SK-N-SH (cell line): ENCODE measurements around the gene EIPR1. TPM values are rescaled to one million over a fixed set of nuclear protein-coding genes. Genes with fewer than 3 reads are reported as not detected.

Source experiments
- CTCF ChIA-PET: fragments of 300-600, 350-600 bp; formaldehyde crosslinking; extraction: SDS; loops from one replicate; lab custom pipeline; 2021; lab: Yijun Ruan, JAX
- POLR2A ChIA-PET: fragments of 350-600 bp; sonication (Branson Sonifier 250); formaldehyde crosslinking; extraction: SDS; loops from one replicate; lab custom pipeline; 2020; ENCODE audit warnings: antibody characterized with exemption, inconsistent platforms; lab: Yijun Ruan, JAX
- DNase-seq: peaks from one replicate; pipeline ENCODE4 v3.0.0; 2012
- H2AFZ ChIP-seq: fragments of 200-600 bp; sonication (generic); 2 replicates; pipeline ENCODE4 v1.8.1; 2016; ENCODE audit warnings: antibody characterized with exemption, mild to moderate bottlenecking, low read depth
- H3F3A ChIP-seq: fragments of 200-600 bp; sonication (generic); replicated peaks from 2 replicates; pipeline ENCODE3; 2016; ENCODE audit warnings: antibody characterized with exemption, mild to moderate bottlenecking; ENCODE audit not compliant: insufficient read depth
- H3K27ac ChIP-seq, 2 experiments: fragments of 200-500 bp in 1 of 2; fragments of 200-600 bp in 1 of 2; sonication (Bioruptor generic) in 1 of 2; sonication (generic), shearing (Covaris generic) in 1 of 2; 2 replicates each; pipeline versions ENCODE4 v1.5.1 to v1.6.1; 2014 to 2016; ENCODE audit warnings: low read depth in 2 of 2, inconsistent platforms in 1 of 2, low read length in 1 of 2, mild to moderate bottlenecking in 1 of 2, mixed read lengths in 1 of 2
- H3K27me3 ChIP-seq: fragments of 200-600 bp; sonication (generic), shearing (Covaris generic); 2 replicates; pipeline ENCODE4 v1.6.1; 2016; ENCODE audit warnings: mixed run types; ENCODE audit not compliant: insufficient read depth
- H3K36me3 ChIP-seq, 2 experiments: fragments of 200-500 bp in 1 of 2; fragments of 200-600 bp in 1 of 2; sonication (Bioruptor generic) in 1 of 2; sonication (generic) in 1 of 2; replicated peaks in 1 of 2; 2 replicates each; pipeline versions ENCODE3 to v1.5.1; 2014 to 2016; ENCODE audit warnings: low read length in 1 of 2, mild to moderate bottlenecking in 1 of 2; ENCODE audit not compliant: insufficient read depth in 2 of 2, control insufficient read depth in 1 of 2
- H3K4me1 ChIP-seq, 2 experiments: fragments of 200-500 bp in 1 of 2; fragments of 200-600 bp in 1 of 2; sonication (Bioruptor generic) in 1 of 2; sonication (generic), shearing (Covaris generic) in 1 of 2; 2 replicates each; pipeline versions ENCODE4 v1.5.1 to v1.6.1; 2014 to 2016; ENCODE audit warnings: low read depth in 1 of 2, low read length in 1 of 2, mixed run types in 1 of 2; ENCODE audit not compliant: insufficient read depth in 2 of 2, control insufficient read depth in 1 of 2
- H3K4me2 ChIP-seq: fragments of 200-600 bp; sonication (generic), shearing (Covaris generic); 2 replicates; pipeline ENCODE4 v1.6.1; 2017; ENCODE audit warnings: mixed run types
- H3K4me3 ChIP-seq, 2 experiments: fragments of 200-500 bp in 1 of 2; fragments of 200-600 bp in 1 of 2; sonication (Bioruptor generic) in 1 of 2; sonication (generic), shearing (Covaris generic) in 1 of 2; 2 replicates each; pipeline versions ENCODE4 v1.5.1 to v1.8.1; 2014 to 2016; ENCODE audit warnings: low read depth in 2 of 2, inconsistent platforms in 1 of 2, low read length in 1 of 2, mild to moderate bottlenecking in 1 of 2, mixed read lengths in 1 of 2, moderate library complexity in 1 of 2
- H3K79me2 ChIP-seq: fragments of 200-600 bp; sonication (generic); 2 replicates; pipeline ENCODE4 v1.8.1; 2017; ENCODE audit warnings: mild to moderate bottlenecking; ENCODE audit not compliant: insufficient read depth
- H3K9ac ChIP-seq: fragments of 200-600 bp; sonication (generic); 2 replicates; pipeline ENCODE4 v1.6.1; 2017; ENCODE audit warnings: mixed run types
- H3K9me2 ChIP-seq: fragments of 200-600 bp; sonication (generic); 2 replicates; pipeline ENCODE4 v1.6.1; 2017; ENCODE audit warnings: mixed run types
- H3K9me3 ChIP-seq: fragments of 200-600 bp; sonication (generic); 2 replicates; pipeline ENCODE4 v1.6.1; 2017; ENCODE audit warnings: mixed run types, mild to moderate bottlenecking, moderate library complexity
- H4K20me1 ChIP-seq: fragments of 200-600 bp; sonication (generic); 2 replicates; pipeline ENCODE4 v1.6.1; 2017; ENCODE audit warnings: mild to moderate bottlenecking, mixed run types; ENCODE audit not compliant: insufficient read depth
- ELF1 ChIP-seq: IDR thresholded peaks from 2 replicates; pipeline ENCODE4 v1.4.0; 2012
- EP300 ChIP-seq, 2 experiments: IDR thresholded peaks; 2 replicates each; pipeline versions ENCODE4 v1.4.0 to v1.6.1; 2012; ENCODE audit warnings: borderline replicate concordance in 1 of 2, low read depth in 1 of 2, low read length in 1 of 2
- EZH2phosphoT487 ChIP-seq: fragments of 200-600 bp; sonication (generic); IDR thresholded peaks from 2 replicates; pipeline ENCODE4 v1.6.1; 2017; ENCODE audit warnings: low read depth, mixed run types, mild to moderate bottlenecking, antibody characterized with exemption, moderate library complexity, borderline replicate concordance
- FOXM1 ChIP-seq: IDR thresholded peaks from 2 replicates; pipeline ENCODE4 v1.4.0; 2012; ENCODE audit warnings: low read depth, mild to moderate bottlenecking
- JUND ChIP-seq: IDR thresholded peaks from 2 replicates; pipeline ENCODE4 v1.4.0; 2012
- MEF2A ChIP-seq: IDR thresholded peaks from 2 replicates; pipeline ENCODE4 v1.4.0; 2012; ENCODE audit warnings: low read depth, borderline replicate concordance
- NRF1 ChIP-seq: IDR thresholded peaks from 2 replicates; pipeline ENCODE4 v1.6.1; 2012; ENCODE audit warnings: low read depth, mild to moderate bottlenecking, low read length
- RAD21 ChIP-seq: IDR thresholded peaks from 2 replicates; pipeline ENCODE4 v1.6.1; 2012; ENCODE audit warnings: mild to moderate bottlenecking, low read length
- RCOR1 ChIP-seq: fragments of 150-350 bp; IDR thresholded peaks from 2 replicates; pipeline ENCODE4 v1.6.1; 2017; ENCODE audit warnings: antibody characterized with exemption, low read length
- RXRA ChIP-seq: IDR thresholded peaks from 2 replicates; pipeline ENCODE4 v1.4.0; 2012; ENCODE audit warnings: low read depth, mild to moderate bottlenecking, borderline replicate concordance
- TEAD4 ChIP-seq: IDR thresholded peaks from 2 replicates; pipeline ENCODE4 v1.4.0; 2012; ENCODE audit warnings: mild to moderate bottlenecking, borderline replicate concordance; ENCODE audit not compliant: insufficient read depth
- YY1 ChIP-seq: IDR thresholded peaks from 2 replicates; pipeline ENCODE4 v1.4.0; 2012; ENCODE audit warnings: low read depth, mild to moderate bottlenecking
- WGBS: methylation state at CpG from one replicate; pipeline ENCODE4 v1.1.6; 2017; ENCODE audit warnings: low lambda C conversion rate; 5-methylcytosine and 5-hydroxymethylcytosine counted together
- polyA plus RNA-seq, 3 experiments: library from polyadenylated mRNA; depleted of rRNA; stranded (reverse); fragments of >200 nt; gene quantifications; 2 replicates each; pipeline ENCODE4 v1.2.3, GENCODE V29; 2012
- TF ChIP-seq, protein P1 (sequence below): IDR thresholded peaks from 2 replicates; pipeline ENCODE4 v1.6.1; 2012; ENCODE audit warnings: mild to moderate bottlenecking, low read depth, low read length, moderate library complexity
- TF ChIP-seq, protein P2 (sequence below): IDR thresholded peaks from 2 replicates; pipeline ENCODE4 v1.4.0; 2012; ENCODE audit warnings: low read depth, borderline replicate concordance
- TF ChIP-seq, protein P3 (sequence below): fragments of 150-350 bp; IDR thresholded peaks from 2 replicates; pipeline ENCODE4 v1.6.1; 2017; ENCODE audit warnings: antibody characterized with exemption, low read length, low read depth, borderline replicate concordance
- TF ChIP-seq, protein P4 (sequence below): IDR thresholded peaks from 2 replicates; pipeline ENCODE4 v1.4.0; 2012; ENCODE audit warnings: low read depth, borderline replicate concordance

Gene EIPR1
- polyA plus RNA-seq, 1 of the 3 experiments (the other 2 are of a cell fraction) = 85.9 TPM

DNA sequence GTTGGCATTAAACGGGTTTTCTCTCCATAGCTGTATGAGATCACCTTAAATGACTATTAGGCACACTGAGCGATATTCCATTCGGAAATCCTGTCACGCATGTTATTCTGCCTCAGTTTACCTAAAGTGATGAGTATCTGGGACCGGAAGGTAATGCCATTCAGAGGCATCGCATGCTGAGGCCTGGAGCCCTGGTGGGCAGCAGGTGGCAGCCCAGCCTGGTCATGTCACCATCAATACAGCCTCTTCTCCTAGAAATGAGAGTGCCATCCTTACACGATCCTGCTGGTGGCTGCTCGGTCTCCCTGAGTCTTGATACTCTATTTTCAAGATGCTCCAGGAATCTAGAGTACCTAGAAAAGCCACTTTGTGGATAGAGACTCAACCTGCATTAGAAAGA, 119.8 kb downstream of the EIPR1 start:
- Histone ChIP-seq H3K9me2 (no peaks in the 10 kb centered on the region), H3K4me3 (no peak overlapping the region), H2AFZ (no peak overlapping the region), H4K20me1 (peaks cover 5% of the 10 kb centered on the region; the same call in 1 of the 2 replicates), H3K27ac (no peak overlapping the region; a peak in 1 of 4 replicates), H3K9me3 (no peaks in the 10 kb centered on the region), H3F3A (no peaks in the 10 kb centered on the region), H3K79me2 (peaks cover 4% of the 10 kb centered on the region; the same call in 1 of the 2 replicates), H3K36me3 (peaks cover 3 to 37% of the 10 kb centered on the region in 2 experiments), H3K27me3 (no peaks in the 10 kb centered on the region), H3K9ac (no peak overlapping the region), H3K4me2 (no peak overlapping the region), H3K4me1 (peaks cover 0 to 11% of the 10 kb centered on the region in 2 experiments; a peak in 1 of 4 replicates)
- POLR2A ChIA-PET = no interaction called here
- TF ChIP-seq RXRA = no peak
- TF ChIP-seq EZH2phosphoT487 = no peak
- TF ChIP-seq RAD21 = peak; percentile 41
- no peak for TF ChIP-seq YY1
- no peak for TF ChIP-seq EP300 (IDR thresholded peaks at IDR 0.05; ENCODE audit: borderline replicate concordance in 1 of 2, low read depth in 1 of 2, low read length in 1 of 2)
- TF ChIP-seq, protein P1, sequence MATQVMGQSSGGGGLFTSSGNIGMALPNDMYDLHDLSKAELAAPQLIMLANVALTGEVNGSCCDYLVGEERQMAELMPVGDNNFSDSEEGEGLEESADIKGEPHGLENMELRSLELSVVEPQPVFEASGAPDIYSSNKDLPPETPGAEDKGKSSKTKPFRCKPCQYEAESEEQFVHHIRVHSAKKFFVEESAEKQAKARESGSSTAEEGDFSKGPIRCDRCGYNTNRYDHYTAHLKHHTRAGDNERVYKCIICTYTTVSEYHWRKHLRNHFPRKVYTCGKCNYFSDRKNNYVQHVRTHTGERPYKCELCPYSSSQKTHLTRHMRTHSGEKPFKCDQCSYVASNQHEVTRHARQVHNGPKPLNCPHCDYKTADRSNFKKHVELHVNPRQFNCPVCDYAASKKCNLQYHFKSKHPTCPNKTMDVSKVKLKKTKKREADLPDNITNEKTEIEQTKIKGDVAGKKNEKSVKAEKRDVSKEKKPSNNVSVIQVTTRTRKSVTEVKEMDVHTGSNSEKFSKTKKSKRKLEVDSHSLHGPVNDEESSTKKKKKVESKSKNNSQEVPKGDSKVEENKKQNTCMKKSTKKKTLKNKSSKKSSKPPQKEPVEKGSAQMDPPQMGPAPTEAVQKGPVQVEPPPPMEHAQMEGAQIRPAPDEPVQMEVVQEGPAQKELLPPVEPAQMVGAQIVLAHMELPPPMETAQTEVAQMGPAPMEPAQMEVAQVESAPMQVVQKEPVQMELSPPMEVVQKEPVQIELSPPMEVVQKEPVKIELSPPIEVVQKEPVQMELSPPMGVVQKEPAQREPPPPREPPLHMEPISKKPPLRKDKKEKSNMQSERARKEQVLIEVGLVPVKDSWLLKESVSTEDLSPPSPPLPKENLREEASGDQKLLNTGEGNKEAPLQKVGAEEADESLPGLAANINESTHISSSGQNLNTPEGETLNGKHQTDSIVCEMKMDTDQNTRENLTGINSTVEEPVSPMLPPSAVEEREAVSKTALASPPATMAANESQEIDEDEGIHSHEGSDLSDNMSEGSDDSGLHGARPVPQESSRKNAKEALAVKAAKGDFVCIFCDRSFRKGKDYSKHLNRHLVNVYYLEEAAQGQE = no peak
- no peak for TF ChIP-seq JUND
- TF ChIP-seq, protein P2, sequence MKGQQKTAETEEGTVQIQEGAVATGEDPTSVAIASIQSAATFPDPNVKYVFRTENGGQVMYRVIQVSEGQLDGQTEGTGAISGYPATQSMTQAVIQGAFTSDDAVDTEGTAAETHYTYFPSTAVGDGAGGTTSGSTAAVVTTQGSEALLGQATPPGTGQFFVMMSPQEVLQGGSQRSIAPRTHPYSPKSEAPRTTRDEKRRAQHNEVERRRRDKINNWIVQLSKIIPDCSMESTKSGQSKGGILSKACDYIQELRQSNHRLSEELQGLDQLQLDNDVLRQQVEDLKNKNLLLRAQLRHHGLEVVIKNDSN = no peak
- no peak for DNase-seq
- CTCF ChIA-PET = interaction anchor here (1.0 to 1.1 kb wide), 3 partner anchors 9 to 79 kb away, joined by 3 read pairs; no protein-coding TSS in a partner anchor
- 91% methylated on average over 8 of the region's 8 CpGs for WGBS

DNA sequence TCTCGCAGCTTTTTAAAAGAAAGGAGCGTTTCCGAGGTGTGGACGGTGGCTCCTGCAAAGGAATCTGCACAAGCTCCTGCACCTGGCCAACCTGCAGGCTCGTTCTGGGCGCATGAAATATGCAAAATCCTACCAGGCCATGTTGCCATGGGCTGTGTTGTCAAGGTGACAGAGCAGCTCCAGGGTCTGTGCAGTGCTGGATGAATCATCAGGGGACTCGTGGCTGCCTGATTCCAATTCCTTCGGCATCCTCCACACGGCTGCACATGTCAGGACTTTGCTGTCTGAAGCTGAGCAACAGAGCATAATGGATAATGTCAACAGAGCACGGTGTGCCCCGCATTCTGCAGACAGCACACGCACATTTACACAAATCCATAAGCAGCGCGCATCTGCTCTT, 120.5 kb downstream of the EIPR1 start:
- no peaks in the 10 kb centered on the region for H3F3A ChIP-seq
- H3K4me1 ChIP-seq = peaks cover 0 to 11% of the 10 kb centered on the region in 2 experiments; a peak in 1 of 4 replicates
- no peaks in the 10 kb centered on the region for H3K9me2 ChIP-seq
- H3K9me3 ChIP-seq = no peaks in the 10 kb centered on the region
- POLR2A ChIA-PET = no interaction called here
- H3K27ac ChIP-seq = no peak overlapping the region; a peak in 1 of 4 replicates
- 85% methylated on average over 13 of the region's 14 CpGs for WGBS
- CTCF ChIA-PET = interaction anchor here (1.0 to 1.1 kb wide), 4 partner anchors 10 to 167 kb away, joined by 3 read pairs; no protein-coding TSS in a partner anchor
- no peaks in the 10 kb centered on the region for H3K27me3 ChIP-seq
- H3K9ac ChIP-seq = no peak overlapping the region
- no peak overlapping the region for H3K4me3 ChIP-seq
- peaks cover 5% of the 10 kb centered on the region; the same call in 1 of the 2 replicates for H4K20me1 ChIP-seq
- peaks cover 3 to 34% of the 10 kb centered on the region in 2 experiments for H3K36me3 ChIP-seq
- no peak overlapping the region for H3K4me2 ChIP-seq
- H3K79me2 ChIP-seq = peaks cover 4% of the 10 kb centered on the region; the same call in 1 of the 2 replicates
- no peak overlapping the region for H2AFZ ChIP-seq
- peak; percentile 64 for DNase-seq
- TF ChIP-seq RCOR1 (no peak), MEF2A (no peak), TEAD4 (no peak), FOXM1 (no peak), JUND (no peak), NRF1 (no peak), ELF1 (no peak)
- TF ChIP-seq, protein P3, sequence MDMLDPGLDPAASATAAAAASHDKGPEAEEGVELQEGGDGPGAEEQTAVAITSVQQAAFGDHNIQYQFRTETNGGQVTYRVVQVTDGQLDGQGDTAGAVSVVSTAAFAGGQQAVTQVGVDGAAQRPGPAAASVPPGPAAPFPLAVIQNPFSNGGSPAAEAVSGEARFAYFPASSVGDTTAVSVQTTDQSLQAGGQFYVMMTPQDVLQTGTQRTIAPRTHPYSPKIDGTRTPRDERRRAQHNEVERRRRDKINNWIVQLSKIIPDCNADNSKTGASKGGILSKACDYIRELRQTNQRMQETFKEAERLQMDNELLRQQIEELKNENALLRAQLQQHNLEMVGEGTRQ = no peak
- TF ChIP-seq, protein P1 = no peak
- TF ChIP-seq, protein P4, sequence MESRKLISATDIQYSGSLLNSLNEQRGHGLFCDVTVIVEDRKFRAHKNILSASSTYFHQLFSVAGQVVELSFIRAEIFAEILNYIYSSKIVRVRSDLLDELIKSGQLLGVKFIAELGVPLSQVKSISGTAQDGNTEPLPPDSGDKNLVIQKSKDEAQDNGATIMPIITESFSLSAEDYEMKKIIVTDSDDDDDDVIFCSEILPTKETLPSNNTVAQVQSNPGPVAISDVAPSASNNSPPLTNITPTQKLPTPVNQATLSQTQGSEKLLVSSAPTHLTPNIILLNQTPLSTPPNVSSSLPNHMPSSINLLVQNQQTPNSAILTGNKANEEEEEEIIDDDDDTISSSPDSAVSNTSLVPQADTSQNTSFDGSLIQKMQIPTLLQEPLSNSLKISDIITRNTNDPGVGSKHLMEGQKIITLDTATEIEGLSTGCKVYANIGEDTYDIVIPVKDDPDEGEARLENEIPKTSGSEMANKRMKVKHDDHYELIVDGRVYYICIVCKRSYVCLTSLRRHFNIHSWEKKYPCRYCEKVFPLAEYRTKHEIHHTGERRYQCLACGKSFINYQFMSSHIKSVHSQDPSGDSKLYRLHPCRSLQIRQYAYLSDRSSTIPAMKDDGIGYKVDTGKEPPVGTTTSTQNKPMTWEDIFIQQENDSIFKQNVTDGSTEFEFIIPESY = no peak
